ENCODE data around the gene PJVK. TPM values are rescaled to one million over a fixed set of nuclear protein-coding genes. Genes with fewer than 3 reads are reported as not detected.

Gene PJVK
- total and polyA plus RNA-seq, 2 of the 13 experiments (the other 11 are each of a cell fraction or from before 2014, with no cell fraction given), result 1.2 to 2.6 TPM

- TF ChIP-seq ZNF883 (CRISPR knock-in tag; IDR thresholded peaks at IDR 0.05; ENCODE audit: not compliant biosample characterization) (peak; percentile 90), ZNF800 (CRISPR knock-in tag; IDR thresholded peaks at IDR 0.05) (no peak), MXD4 (CRISPR knock-in tag; IDR thresholded peaks at IDR 0.05) (peak; percentile 72; the same call in 1 of the 2 replicates), ZFP37 (CRISPR knock-in tag; IDR thresholded peaks at IDR 0.05; ENCODE audit: borderline replicate concordance) (peak; percentile 92), ZNF160 (CRISPR knock-in tag; IDR thresholded peaks at IDR 0.05) (no peak), PPARG (CRISPR knock-in tag; conservative IDR thresholded peaks at IDR 0.05) (peak; percentile 48; the same call in 1 of the 2 replicates), IRX3 (CRISPR knock-in tag; IDR thresholded peaks at IDR 0.05; ENCODE audit: borderline replicate concordance, low read depth) (peak; percentile 17; the same call in 1 of the 2 replicates), HOXA9 (CRISPR knock-in tag; IDR thresholded peaks at IDR 0.05; ENCODE audit: borderline replicate concordance) (no peak), MIXL1 (CRISPR knock-in tag; IDR thresholded peaks at IDR 0.05) (peak; percentile 51; the same call in 1 of the 2 replicates), SRSF4 (IDR thresholded peaks at IDR 0.05; ENCODE audit: low read depth, low read length, poor library complexity, severe bottlenecking) (no peak), RFXAP (CRISPR knock-in tag; IDR thresholded peaks at IDR 0.05; ENCODE audit: borderline replicate concordance) (peak; percentile 82; the same call in 1 of the 2 replicates), SNRNP70 (IDR thresholded peaks at IDR 0.05; ENCODE audit: low read depth, low read length) (no peak), ZNF225 (CRISPR knock-in tag; IDR thresholded peaks at IDR 0.05) (0 out of 2 replicates have a peak, but pooled peaks have one; percentile 37), MLLT10 (CRISPR knock-in tag; IDR thresholded peaks at IDR 0.05) (no peak), GABPA (IDR thresholded peaks at IDR 0.05; ENCODE audit: low read depth, low read length) (no peak), GABPA (CRISPR knock-in tag; IDR thresholded peaks at IDR 0.05; ENCODE audit: low read depth) (0 out of 2 replicates have a peak, but pooled peaks have one; percentile 28), TFDP2 (CRISPR knock-in tag; IDR thresholded peaks at IDR 0.05) (peak; percentile 73), MAZ (IDR thresholded peaks at IDR 0.05; ENCODE audit: borderline replicate concordance, low read depth, low read length) (peak; percentile 80), MAZ (CRISPR knock-in tag; IDR thresholded peaks at IDR 0.05; ENCODE audit: low read depth) (peak; percentile 55; the same call in 1 of the 2 replicates), SMAD3 (CRISPR knock-in tag; IDR thresholded peaks at IDR 0.05) (peak; percentile 50; the same call in 1 of the 2 replicates)
- TF ChIP-seq, protein P1, sequence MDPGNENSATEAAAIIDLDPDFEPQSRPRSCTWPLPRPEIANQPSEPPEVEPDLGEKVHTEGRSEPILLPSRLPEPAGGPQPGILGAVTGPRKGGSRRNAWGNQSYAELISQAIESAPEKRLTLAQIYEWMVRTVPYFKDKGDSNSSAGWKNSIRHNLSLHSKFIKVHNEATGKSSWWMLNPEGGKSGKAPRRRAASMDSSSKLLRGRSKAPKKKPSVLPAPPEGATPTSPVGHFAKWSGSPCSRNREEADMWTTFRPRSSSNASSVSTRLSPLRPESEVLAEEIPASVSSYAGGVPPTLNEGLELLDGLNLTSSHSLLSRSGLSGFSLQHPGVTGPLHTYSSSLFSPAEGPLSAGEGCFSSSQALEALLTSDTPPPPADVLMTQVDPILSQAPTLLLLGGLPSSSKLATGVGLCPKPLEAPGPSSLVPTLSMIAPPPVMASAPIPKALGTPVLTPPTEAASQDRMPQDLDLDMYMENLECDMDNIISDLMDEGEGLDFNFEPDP (CRISPR knock-in tag; conservative IDR thresholded peaks at IDR 0.05), result 0 out of 2 replicates have a peak, but pooled peaks have one; percentile 1
- TF ChIP-seq, protein P2, sequence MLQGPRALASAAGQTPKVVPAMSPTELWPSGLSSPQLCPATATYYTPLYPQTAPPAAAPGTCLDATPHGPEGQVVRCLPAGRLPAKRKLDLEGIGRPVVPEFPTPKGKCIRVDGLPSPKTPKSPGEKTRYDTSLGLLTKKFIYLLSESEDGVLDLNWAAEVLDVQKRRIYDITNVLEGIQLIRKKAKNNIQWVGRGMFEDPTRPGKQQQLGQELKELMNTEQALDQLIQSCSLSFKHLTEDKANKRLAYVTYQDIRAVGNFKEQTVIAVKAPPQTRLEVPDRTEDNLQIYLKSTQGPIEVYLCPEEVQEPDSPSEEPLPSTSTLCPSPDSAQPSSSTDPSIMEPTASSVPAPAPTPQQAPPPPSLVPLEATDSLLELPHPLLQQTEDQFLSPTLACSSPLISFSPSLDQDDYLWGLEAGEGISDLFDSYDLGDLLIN (CRISPR knock-in tag; IDR thresholded peaks at IDR 0.05; ENCODE audit: borderline replicate concordance), result no peak; the same call in 1 of the 2 replicates
These were observed 27.5 kb downstream of the PJVK start, which contains the start of gene FKBP7 (continued) for GRCh38 chr2:178478439-178479274.
